Transverse colon (tissue), 4 donors: ENCODE measurements around the gene OXER1.

Experiments
- EP300 ChIP-seq: sonication (generic); formaldehyde crosslinking; IDR thresholded peaks from one replicate; pipeline ENCODE4 v1.6.1; 2017; ENCODE audit warnings: antibody characterized with exemption, low read depth
- POLR2A ChIP-seq: fragments of 450-650 bp; IDR thresholded peaks from one replicate; pipeline ENCODE4 v1.6.1; 2016; ENCODE audit warnings: antibody characterized with exemption, mild to moderate bottlenecking, moderate library complexity
- POLR2AphosphoS5 ChIP-seq, 3 donors: sonication (generic); formaldehyde crosslinking; IDR thresholded peaks; one replicate each; pipeline ENCODE4 v1.6.1; 2016; ENCODE audit warnings: antibody characterized with exemption in 3 of 3
- TF ChIP-seq, protein P1 (sequence below), 5 experiments: fragments of 200-600 bp in 3 of 5; fragments of 450-650 bp in 2 of 5; sonication (generic) in 3 of 5; IDR thresholded peaks; 1 replicate in 2 of 5; 2 replicates in 3 of 5; pipeline ENCODE4 v1.5.1; 2016 to 2017; ENCODE audit warnings: antibody characterized with exemption in 5 of 5, inconsistent platforms in 3 of 5, mild to moderate bottlenecking in 2 of 5, moderate library complexity in 1 of 5

- no peak for TF ChIP-seq POLR2AphosphoS5 (IDR thresholded peaks at IDR 0.05)
- TF ChIP-seq, protein P1, sequence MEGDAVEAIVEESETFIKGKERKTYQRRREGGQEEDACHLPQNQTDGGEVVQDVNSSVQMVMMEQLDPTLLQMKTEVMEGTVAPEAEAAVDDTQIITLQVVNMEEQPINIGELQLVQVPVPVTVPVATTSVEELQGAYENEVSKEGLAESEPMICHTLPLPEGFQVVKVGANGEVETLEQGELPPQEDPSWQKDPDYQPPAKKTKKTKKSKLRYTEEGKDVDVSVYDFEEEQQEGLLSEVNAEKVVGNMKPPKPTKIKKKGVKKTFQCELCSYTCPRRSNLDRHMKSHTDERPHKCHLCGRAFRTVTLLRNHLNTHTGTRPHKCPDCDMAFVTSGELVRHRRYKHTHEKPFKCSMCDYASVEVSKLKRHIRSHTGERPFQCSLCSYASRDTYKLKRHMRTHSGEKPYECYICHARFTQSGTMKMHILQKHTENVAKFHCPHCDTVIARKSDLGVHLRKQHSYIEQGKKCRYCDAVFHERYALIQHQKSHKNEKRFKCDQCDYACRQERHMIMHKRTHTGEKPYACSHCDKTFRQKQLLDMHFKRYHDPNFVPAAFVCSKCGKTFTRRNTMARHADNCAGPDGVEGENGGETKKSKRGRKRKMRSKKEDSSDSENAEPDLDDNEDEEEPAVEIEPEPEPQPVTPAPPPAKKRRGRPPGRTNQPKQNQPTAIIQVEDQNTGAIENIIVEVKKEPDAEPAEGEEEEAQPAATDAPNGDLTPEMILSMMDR (IDR thresholded peaks at IDR 0.05) = peak in 4 of 5 experiments; percentile 15 to 36 (median 17)
- no peak for TF ChIP-seq EP300
- no peak for TF ChIP-seq POLR2A
Measured at GRCh38 chr2:42770288-42771131, 6.6 kb upstream of the OXER1 start.
